AG04450 (cell line): ENCODE measurements around the gene PRAMEF12. TPM values are rescaled to one million over a fixed set of nuclear protein-coding genes. Genes with fewer than 3 reads are reported as not detected.
"Not testable (repeated sequence)": the region's sequence is repeated elsewhere in the genome, so short reads cannot be mapped to it uniquely, and the experiment has no call there.

Experiments
- CTCF ChIA-PET: fragments of 300-600, 350-600 bp; formaldehyde crosslinking; extraction: SDS; loops from one replicate; lab custom pipeline; 2022; ENCODE audit warnings: antibody characterized with exemption, inconsistent platforms; lab: Charles Lee
- POLR2A ChIA-PET: fragments of 350-600 bp; formaldehyde crosslinking; extraction: SDS; loops from one replicate; lab custom pipeline; 2021; ENCODE audit warnings: antibody characterized with exemption, inconsistent platforms; lab: Yijun Ruan, JAX
- DNase-seq: peaks from one replicate; pipeline ENCODE4 v3.0.0-alpha.2; 2011; ENCODE audit warnings: low read depth, low spot score
- H3K27ac ChIP-seq: one replicate; pipeline ENCODE4 v1.5.1; 2012; ENCODE audit warnings: low read depth, low read length, control low read depth
- H3K27me3 ChIP-seq: one replicate; pipeline ENCODE4 v1.6.0; 2012; ENCODE audit warnings: low read length; ENCODE audit not compliant: control insufficient read depth, insufficient read depth
- H3K4me3 ChIP-seq: 2 replicates; pipeline ENCODE4 v1.5.1; 2011; ENCODE audit warnings: mild to moderate bottlenecking, low read depth, low read length, control low read depth
- H3K9me3 ChIP-seq: 2 replicates; pipeline ENCODE4 v1.5.1; 2012; ENCODE audit warnings: low read length; ENCODE audit not compliant: control insufficient read depth, insufficient read depth
- polyA minus RNA-seq: library from RNA; depleted of rRNA, polyadenylated mRNA; stranded (reverse); fragments of >200 nt; gene quantifications from 2 replicates; pipeline ENCODE4 v1.2.3, GENCODE V29; 2011; rRNA and poly(A)+ RNA removed
- polyA plus RNA-seq: library from polyadenylated mRNA; depleted of rRNA; stranded (reverse); fragments of >200 nt; gene quantifications from 2 replicates; pipeline ENCODE4 v1.2.3, GENCODE V29; 2011; rRNA removed
- TF ChIP-seq, protein P1 (sequence below): IDR thresholded peaks from 2 replicates; pipeline ENCODE4 v1.5.1; 2011; ENCODE audit warnings: low read depth, low read length, control low read depth, inconsistent platforms

PRAMEF12 gene
- polyA plus RNA-seq, result not detected in 2 replicates
- not detected in 2 replicates for polyA minus RNA-seq

DNA sequence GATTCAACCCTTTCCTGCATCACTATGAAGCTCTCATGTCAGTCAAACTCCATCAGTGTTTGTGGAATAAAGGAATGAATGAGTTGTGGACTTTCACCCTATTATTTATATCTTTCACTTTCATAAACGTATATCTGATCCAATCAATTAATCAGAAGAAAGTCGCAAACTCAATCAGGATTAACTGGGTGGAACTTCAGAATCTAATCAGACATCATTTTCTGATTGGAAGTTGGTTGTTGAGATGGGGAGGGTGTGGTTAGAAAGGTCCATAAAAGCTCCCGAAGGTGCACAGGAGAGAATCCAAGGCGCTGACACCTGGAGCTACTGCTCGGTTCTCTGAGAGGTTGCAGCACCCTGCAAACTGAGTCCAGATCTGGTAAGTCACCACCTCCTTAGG, at the start of gene PRAMEF12:
TSS of gene PRAMEF12 (plus strand) at position 301 of the 400 bp plus-strand sequence. CDS start 1,130 bp downstream, outside the sequence.
- Histone ChIP-seq H3K27me3 (no peaks in the 10 kb centered on the region), H3K9me3 (peaks cover 41% of the 10 kb centered on the region), H3K27ac (no peak within 1 kb of the TSS), H3K4me3 (no peak within 1 kb of the TSS)
- TF ChIP-seq, protein P1, sequence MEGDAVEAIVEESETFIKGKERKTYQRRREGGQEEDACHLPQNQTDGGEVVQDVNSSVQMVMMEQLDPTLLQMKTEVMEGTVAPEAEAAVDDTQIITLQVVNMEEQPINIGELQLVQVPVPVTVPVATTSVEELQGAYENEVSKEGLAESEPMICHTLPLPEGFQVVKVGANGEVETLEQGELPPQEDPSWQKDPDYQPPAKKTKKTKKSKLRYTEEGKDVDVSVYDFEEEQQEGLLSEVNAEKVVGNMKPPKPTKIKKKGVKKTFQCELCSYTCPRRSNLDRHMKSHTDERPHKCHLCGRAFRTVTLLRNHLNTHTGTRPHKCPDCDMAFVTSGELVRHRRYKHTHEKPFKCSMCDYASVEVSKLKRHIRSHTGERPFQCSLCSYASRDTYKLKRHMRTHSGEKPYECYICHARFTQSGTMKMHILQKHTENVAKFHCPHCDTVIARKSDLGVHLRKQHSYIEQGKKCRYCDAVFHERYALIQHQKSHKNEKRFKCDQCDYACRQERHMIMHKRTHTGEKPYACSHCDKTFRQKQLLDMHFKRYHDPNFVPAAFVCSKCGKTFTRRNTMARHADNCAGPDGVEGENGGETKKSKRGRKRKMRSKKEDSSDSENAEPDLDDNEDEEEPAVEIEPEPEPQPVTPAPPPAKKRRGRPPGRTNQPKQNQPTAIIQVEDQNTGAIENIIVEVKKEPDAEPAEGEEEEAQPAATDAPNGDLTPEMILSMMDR, result no peak
- DNase-seq, result no peak
- ChIA-PET POLR2A (no interaction called here), CTCF (no interaction called here)

DNA sequence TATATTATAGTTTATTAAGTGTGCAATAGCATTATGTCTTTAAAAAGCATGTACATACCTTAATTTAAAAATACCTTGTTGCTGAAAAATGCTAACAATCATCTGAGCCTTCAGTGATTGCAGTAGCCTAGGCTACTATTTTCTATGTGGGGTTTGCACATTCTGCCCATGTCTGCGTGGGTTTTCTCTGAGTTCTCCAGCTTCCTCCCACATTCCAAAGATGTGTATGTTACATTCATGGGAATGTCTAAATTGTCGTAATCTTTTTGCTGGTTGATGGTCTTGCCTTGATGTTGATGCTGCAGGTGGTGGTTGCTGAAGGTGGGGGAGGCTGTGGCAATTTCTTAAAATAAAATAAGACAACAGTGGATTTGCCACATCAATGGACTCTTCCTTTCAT, 45.1 kb upstream of the PRAMEF12 start:
- no peak overlapping the region for H3K4me3 ChIP-seq
- ChIA-PET POLR2A (no interaction called here), CTCF (no interaction called here)
- TF ChIP-seq, protein P1, result no peak
- no peaks in the 10 kb centered on the region; the same call in 1 of the 2 replicates for H3K9me3 ChIP-seq
- H3K27me3 ChIP-seq, result no peaks in the 10 kb centered on the region
- H3K27ac ChIP-seq, result no peak overlapping the region
- DNase-seq, result no peak

DNA sequence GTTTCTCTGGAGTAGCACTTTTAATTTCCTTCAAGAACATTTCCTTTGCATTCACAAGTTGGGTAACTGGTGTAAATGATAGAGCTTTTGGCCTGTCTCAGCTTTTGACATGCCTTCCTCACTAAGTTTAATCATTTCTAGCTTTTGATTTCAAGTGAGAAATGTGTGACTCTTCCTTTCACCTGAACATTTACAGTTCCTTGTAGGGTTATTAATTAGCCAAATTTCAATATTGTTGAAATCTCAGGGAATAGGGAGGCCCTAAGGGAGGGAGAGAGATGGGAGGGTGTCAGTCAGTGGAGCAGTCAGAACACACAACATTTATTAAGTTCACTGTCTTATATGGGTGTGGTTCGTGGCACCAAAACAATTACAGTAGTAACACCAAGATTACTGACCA, 43.4 kb upstream of the PRAMEF12 start:
- DNase-seq, result no peak
- Histone ChIP-seq H3K27me3 (no peaks in the 10 kb centered on the region), H3K9me3 (no peaks in the 10 kb centered on the region; the same call in 1 of the 2 replicates), H3K27ac (no peak overlapping the region), H3K4me3 (no peak overlapping the region)
- TF ChIP-seq, protein P1, result no peak
- CTCF ChIA-PET, result no interaction called here
- POLR2A ChIA-PET, result no interaction called here

DNA sequence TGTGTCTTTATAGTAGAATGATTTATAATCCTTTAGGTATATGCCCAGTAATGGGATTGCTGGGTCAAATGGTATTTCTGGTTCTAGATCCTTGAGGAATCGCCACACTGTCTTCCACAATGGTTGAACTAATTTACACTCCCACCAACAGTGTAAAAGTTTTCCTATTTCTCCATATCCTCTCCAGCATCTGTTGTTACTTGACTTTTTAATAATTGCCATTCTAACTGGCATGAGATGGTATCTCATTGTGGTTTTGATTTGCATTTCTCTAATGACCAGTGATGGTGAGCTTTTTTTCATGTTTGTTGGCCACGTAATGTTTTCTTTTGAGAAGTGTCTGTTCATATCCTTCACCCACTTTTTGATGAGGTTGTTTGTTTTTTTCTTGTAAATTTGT, 42.5 kb upstream of the PRAMEF12 start:
- H3K27me3 ChIP-seq, CTCF ChIA-PET, DNase-seq, H3K9me3 ChIP-seq, H3K27ac ChIP-seq, POLR2A ChIA-PET, H3K4me3 ChIP-seq: not testable (repeated sequence)

DNA sequence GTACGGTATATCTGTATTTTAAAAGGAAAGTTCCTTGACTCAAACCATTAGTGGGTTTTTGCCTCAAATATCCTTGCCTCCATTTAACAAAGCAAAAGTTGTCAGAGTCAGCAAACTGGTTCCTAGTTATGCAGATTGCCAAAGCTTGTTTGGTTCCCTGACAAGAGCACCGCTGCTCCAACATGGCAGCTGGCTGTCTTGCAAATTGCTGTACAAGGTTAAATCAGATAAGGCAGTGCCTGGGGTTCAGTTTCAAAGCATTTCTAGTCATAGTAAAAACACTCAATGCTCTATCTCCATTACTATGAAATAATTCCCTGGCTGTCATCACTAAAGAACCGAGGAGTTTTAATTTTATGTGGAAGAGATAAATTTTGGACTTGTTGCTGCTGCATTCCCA, 38.9 kb upstream of the PRAMEF12 start:
- no peak for DNase-seq
- POLR2A ChIA-PET, result no interaction called here
- CTCF ChIA-PET, result no interaction called here
- TF ChIP-seq, protein P1, result no peak
- H3K9me3 ChIP-seq, result no peaks in the 10 kb centered on the region
- no peak overlapping the region for H3K4me3 ChIP-seq
- no peak overlapping the region for H3K27ac ChIP-seq
- no peaks in the 10 kb centered on the region for H3K27me3 ChIP-seq

DNA sequence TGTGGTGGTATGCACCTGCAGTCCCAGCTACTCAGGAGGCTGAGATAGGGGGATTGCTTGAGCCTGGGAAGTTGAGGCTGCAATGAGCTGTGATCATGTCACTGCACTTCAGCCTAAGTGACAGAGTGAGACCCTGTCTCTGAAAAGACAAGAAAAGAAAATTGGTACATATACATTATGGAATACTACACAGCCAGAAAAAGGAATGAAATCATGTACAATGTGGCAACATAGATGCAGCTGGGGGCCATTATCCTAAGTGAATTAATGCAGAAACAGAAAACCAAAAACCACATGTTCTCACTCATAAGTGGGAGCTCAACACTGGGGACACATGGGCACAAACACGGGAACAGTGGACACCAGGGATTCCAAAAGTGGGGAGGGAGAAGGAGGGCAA, 34.6 kb upstream of the PRAMEF12 start:
- no peak for DNase-seq
- peaks cover 9% of the 10 kb centered on the region; the same call in 1 of the 2 replicates for H3K9me3 ChIP-seq
- POLR2A ChIA-PET, result no interaction called here
- CTCF ChIA-PET, result no interaction called here
- H3K27me3 ChIP-seq, result no peaks in the 10 kb centered on the region
- TF ChIP-seq, protein P1, result no peak
- H3K27ac ChIP-seq, result no peak overlapping the region
- no peak overlapping the region for H3K4me3 ChIP-seq
